GM18519 (cell line): ENCODE data around the gene CSN3.
"Not testable (repeated sequence)": the region's sequence is repeated elsewhere in the genome, so short reads cannot be mapped to it uniquely, and the experiment has no call there.

Source experiments
- ATAC-seq: cut with Tn5 transposase; IDR thresholded peaks from one replicate; pipeline ENCODE4 v1.9.1; 2021; ENCODE audit warnings: mild to moderate bottlenecking, moderate library complexity; ENCODE audit not compliant: unreplicated experiment, low FRiP score

The CSN3 gene, protein sequence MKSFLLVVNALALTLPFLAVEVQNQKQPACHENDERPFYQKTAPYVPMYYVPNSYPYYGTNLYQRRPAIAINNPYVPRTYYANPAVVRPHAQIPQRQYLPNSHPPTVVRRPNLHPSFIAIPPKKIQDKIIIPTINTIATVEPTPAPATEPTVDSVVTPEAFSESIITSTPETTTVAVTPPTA

DNA sequence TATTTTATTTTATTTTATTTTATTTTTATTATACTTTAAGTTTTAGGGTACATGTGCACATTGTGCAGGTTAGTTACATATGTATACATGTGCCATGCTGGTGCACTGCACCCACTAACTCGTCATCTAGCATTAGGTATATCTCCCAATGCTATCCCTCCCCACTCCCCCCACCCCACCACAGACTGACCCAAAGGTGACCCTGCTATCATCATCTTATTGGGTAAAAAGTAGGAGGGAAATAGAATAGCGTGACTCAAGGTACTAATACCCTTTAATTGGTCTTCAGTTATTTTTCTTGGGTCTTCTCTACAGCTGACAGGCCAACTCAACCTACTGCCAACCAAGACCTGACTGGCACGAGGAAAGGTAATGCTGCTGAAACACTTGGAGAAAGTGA, at the start of gene CSN3:
TSS of gene CSN3 (plus strand) at position 301 of the 400 bp plus-strand sequence. CDS start 2,223 bp downstream, outside the sequence.
- not testable (repeated sequence) for ATAC-seq

DNA sequence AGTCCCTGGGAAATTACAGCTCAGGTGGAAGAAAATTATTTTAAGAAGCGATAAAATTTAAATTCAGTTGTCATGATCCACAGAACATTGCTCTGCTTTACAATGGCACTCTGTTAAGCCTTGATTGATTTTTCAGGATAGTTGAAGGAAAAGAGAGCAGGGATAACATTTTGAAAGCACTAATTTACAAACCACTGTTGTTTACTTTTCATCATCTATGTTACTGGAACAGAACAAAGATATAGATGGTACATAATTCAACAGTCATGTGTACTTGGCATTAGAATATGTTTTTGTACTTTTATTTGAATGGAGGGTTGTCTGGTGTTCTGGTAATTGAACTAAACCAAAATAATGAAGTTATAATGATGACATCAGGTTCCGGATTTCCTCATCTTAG, 49.5 kb upstream of the CSN3 start:
- no peak for ATAC-seq

DNA sequence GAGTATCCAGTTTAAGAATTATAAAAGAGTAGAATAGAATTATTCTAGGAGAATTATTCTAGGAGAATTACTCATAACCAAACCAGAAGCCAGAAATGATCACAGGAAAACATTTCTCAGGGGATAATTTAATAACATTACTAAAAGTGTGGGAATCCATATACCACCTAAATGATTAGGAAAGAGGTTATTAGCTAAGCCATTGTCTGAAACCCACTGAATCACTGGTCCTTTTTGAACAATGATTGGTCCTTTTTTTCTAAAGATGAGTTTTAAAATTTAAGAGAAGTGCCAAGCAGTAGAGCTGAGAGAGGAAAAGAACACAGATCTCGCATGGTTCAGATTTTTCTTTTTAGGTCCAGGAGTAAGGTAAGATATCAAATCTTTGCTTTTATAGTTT, 47.0 kb upstream of the CSN3 start, which contains the start of gene ODAM:
TSS of gene ODAM (plus strand) at position 301 of the 400 bp plus-strand sequence. CDS start 819 bp downstream, outside the sequence.
- ATAC-seq: no peak

DNA sequence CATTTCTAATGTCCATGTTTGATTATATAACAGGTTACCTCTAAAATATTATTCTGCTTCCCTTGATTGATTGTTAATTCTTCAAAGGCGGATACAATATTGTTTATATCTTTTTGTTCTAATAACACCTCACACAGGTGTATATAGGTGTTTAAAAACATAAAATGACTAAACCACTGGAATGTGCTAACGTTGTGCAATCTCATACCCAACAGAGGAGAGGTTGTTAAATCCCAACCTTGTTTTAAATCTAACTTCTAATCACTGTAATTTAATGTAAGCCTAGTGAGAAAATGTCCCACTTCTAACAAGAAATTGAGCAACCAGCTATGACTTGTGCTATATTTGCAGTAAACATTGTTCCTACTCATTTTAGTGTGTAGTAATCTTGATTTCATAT, 45.5 kb upstream of the CSN3 start:
- ATAC-seq: no peak

DNA sequence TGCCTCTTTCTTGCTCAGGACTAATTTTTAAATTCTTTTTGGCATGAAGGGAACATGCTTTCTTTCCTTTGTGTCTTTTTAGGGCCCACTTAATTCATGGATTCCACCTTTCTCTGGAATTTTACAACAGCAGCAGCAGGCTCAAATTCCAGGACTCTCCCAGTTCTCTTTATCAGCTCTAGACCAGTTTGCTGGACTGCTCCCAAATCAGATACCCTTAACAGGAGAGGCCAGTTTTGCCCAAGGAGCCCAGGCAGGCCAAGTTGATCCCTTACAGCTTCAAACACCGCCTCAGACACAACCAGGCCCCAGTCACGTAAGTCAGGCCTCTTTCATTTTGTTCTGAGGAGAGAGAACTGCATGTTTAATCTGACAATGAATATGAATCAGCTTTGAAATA, 44.6 kb upstream of the CSN3 start:
- no peak for ATAC-seq

DNA sequence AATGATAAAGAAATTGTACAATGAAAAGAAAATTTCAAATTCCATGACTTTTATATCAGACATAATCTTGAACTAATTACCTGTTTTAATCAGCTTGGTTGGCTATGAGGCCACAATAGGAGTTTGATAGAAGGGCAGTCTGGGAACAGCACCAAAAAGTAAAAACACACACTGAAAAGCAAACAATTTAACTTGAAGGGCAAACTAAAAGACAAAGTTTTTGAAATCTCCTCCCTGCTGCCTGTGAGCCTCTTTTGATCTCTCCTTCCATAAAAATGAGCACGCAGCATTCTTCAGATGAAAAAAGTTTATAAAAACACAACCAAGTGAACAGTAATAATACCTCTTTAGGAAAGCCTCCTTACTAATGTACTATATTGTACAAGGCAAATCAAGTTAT, 38.8 kb upstream of the CSN3 start:
- no peak for ATAC-seq

DNA sequence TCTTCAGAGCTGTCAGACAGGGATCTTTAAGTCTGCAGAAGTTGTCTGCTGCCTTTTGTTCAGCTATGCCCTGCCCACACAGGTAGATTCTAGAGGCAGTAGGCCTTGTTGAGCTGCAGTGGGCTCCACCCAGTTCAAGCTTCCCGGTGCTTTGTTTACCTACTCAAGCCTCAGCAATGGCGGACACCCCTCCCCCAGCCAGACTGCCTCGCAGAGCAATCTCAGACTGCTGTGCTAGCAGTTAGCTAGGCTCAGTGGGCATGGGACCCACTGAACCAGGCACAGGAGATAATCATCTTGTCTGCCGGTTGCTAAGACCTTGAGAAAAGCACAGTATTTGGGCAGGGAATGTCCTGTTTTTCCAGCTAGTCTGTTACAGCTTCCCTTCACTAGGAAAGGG, 29.6 kb upstream of the CSN3 start:
- not testable (repeated sequence) for ATAC-seq

DNA sequence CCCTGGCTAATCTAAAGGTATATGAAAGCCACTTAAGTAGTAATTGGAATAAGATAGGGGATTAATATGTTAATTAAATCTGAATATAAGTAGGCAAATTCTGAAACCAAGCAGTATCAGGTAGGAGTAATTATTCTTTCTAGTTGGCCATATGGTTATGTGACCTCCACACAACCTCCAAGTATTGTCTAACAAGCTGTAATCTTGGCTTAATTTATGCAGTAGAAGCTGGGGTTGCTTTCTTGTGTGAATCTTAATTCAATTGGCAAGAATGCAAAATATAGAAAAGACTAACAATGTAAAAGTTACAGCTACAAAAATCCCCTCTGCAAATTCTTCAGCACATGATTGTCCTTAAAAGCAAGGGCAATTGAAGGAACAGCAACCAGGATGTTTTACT, 26.3 kb upstream of the CSN3 start:
- not testable (repeated sequence) for ATAC-seq

DNA sequence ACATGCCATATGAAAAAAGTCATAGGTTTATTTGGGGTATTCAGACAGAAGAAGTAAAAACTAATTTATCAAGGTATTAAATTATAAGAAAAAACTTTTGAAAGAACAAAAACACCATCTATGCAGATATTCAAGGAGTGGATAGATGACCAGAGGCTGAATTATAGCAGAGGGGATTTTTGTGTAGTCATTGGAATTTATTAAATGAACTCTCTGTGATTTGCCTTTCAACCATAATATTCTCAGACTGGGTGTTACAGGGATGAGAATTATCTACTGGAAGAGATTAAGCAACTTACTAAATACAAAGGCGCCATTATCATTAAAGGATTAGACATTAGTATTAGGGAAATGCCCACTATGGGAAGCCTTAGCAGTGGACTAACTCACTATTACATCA, 25.8 kb upstream of the CSN3 start:
- ATAC-seq: not testable (repeated sequence)

DNA sequence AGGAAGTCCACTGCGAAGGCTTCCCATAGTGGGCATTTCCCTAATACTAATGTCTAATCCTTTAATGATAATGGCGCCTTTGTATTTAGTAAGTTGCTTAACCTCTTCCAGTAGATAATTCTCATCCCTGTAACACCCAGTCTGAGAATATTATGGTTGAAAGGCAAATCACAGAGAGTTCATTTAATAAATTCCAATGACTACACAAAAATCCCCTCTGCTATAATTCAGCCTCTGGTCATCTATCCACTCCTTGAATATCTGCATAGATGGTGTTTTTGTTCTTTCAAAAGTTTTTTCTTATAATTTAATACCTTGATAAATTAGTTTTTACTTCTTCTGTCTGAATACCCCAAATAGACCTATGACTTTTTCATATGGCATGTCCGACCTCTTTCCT, 21.0 kb upstream of the CSN3 start:
- not testable (repeated sequence) for ATAC-seq

DNA sequence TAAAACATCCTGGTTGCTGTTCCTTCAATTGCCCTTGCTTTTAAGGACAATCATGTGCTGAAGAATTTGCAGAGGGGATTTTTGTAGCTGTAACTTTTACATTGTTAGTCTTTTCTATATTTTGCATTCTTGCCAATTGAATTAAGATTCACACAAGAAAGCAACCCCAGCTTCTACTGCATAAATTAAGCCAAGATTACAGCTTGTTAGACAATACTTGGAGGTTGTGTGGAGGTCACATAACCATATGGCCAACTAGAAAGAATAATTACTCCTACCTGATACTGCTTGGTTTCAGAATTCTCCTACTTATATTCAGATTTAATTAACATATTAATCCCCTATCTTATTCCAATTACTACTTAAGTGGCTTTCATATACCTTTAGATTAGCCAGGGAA, 20.6 kb upstream of the CSN3 start:
- not testable (repeated sequence) for ATAC-seq

DNA sequence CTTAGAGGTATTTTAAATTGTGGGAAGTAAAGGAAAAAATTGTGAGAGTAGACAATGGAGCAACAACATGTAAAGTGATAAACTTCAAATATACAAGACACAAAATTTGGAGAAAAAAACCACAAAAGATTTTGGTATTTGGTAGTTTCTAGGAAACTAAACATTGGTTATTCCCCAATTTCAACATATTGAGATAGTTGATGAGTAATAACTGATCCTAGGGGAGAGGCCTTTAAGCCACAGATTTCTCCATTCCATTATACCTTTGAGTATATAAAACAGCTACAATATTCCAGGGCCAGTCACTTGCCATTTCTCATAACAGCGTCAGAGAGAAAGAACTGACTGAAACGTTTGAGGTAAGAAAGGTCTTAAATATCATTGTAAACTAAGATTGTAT, 16.6 kb upstream of the CSN3 start, which contains the start of gene FDCSP:
TSS of gene FDCSP (plus strand) at position 301 of the 400 bp plus-strand sequence. CDS start 5,071 bp downstream, outside the sequence.
- no peak for ATAC-seq

DNA sequence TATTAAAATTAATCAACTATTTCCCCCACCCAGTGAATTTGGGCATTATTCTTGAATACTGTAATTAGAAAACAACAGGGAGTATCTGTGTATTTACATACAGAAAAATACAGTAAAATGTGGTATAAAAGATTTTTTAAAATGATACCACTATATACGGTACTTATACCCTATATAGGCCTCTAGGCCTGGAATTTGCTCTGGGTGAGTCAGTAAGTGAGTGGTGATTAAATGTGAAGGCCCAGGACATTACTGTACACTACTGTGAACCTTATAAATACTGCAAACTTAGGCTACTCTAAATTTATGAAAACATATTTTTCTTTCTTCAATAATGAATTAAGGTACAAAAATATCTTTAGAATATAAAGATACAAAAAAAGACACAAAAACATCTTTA, 6.3 kb upstream of the CSN3 start:
- ATAC-seq: no peak

DNA sequence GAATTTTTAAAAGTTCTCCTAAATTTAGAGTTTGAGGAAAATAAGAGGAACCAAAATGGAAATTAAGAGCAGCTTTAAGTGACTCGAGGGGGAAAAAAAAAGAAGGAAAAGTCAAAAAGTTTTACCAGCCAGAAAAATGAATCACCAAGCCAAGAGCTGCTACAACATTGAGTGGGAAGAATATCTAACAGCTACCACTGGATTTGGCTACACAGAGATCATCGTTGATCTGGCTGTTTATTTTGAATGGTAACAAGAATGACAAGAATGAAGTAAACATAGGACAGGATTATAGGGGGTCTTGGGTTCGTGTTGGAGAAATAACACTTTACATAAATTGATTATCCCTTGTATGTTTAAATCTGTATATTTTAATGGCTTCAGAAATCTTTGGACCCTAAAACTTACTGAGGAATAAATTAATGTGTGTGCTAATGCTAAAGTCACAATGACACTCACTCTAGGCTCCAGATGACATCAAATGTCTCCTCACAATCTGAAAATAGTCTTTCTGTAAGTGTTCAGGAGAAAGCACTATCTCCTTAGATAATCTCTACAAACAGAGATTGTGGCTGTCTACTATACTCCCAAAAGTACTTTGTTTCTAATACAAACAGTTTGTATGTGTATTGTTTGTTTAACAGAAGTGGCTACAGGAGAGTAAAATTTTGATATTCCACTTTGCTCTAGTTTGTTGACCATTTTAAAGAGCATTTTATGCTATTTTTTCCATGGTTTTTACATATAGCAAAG, 3.1 kb upstream of the CSN3 start:
- ATAC-seq: no peak

DNA sequence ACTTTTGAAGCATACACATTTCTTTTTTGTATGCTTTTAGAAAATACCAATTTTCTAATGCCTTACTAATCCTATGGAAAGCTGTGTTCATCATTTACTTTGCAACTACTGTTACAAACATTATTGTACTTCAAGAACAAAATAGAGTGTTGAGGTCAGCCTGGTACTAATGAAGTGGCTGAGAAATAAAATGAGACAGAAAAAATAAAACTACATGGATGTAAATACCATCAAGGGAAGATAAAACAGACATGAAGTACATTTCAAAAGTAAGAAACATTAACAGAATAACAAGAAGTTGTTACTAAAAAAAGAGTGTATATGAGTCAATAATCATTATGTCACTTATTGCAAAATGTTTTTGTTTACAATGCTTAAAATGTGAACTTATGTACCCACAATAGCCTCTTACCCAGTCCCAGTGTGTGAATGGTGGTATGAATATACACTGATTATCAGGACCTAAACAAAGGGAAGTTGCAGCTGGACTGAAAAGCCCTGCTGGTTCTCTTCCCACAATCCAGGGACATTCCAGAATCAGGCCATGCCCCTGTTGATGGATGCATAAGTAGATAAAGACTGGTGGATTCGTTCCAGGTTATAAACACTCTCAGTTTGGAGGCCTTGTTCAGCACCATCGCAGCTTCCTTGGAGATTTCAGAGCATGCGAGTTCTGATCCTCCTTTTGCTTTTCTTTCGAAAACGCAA, 2.4 kb upstream of the CSN3 start:
- ATAC-seq: no peak

DNA sequence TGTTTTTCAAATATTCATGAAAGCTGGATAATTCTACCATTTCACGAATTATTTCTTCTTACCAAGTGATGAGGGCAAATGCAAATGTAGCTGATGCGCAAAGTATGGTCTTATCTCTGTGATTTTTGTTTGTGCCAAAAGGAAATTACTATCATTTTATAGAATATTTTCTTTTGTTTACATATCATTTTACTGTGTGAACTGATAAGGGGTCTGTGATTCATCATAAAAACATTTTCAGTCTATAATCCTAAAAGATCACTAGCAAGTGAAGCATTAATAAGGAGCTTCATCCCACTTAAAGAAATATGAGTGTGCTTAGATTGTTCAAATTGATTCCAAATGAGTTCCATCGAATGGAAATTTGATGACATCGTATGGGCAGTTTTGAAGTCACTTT, 694 bp downstream of the CSN3 start:
- no peak for ATAC-seq

DNA sequence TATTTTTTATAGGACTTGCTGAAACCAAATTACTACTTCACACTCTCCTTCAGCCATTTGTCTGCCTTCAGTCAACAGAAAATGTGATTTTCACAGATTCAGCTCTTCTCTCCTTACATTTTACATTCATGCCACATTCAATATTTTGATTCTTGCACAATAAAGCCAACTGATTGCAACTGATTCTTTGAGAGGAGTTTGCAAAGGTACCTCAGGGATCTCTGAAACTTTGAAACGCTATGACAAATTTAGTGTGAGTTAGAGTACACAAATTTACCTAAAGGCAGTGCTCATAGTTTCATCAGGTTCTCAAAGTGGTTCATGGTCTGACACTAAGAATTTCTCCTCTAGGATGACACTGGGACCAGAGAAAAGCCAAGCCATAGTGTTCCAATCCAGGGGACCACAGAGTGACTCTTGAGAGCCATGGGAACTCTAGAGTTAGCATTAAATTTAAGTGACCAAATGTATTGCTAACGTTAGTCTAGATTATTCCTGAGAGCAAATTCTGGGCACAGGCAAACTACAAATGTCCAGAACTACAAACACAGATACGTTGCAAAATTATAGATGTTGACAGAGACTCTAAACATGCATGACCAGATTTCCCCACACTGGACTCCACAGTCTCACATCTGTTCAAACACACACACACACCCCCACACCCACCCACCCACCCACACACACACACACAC, 9.0 kb downstream of the CSN3 start:
- ATAC-seq: no peak

DNA sequence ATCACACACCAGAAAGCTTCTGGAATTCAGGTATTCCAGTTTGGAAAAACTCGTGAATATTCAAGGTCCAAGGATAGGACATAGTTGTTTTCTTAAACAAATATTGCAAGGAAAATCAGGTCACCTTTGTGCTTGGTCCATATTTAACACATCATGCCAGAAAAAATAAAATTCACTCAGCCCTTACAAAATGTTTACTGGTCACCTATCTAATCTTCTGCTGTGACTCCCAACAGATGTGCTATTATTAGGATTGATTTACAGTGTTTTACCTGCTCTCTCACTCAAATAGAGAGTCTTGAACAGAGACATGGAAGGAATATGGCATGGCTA, 9.5 kb downstream of the CSN3 start:
- ATAC-seq: no peak

DNA sequence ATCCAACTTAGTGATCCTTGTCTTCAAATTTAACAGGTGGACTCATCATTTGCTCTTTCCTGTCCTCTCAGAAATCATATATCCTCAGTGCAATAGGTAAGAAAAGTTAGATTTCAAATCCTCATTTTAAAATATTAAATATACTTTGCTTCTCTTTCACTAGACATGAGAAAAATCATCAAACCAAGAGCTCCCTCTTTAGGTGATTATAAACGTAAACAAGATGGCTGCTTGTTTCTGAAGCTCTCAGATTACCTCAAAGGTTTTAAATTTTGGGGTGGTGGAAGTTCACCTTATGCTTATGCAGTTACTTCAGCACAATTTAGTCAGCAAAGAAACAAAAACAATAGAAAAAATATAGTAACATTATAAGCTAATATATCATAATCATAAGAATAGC, 27.3 kb downstream of the CSN3 start:
- no peak for ATAC-seq

DNA sequence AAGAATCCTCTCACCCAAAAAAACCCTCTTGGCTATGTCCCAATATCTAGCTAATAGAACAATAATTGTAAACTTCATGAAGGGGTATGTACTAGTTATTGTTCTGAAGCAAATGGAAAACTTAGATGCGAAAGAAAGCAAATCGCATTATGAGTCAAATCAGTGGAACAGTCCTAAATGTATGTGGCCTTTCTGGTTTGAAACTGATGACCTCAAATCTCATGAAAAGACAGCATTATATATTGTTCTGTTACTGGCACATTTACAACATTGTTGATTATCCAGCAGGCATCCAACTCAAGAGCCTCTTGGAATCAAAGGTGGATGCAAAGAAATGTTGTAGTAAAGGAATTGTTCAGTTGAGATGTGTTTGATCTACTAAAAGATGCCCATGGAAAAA, 34.7 kb downstream of the CSN3 start:
- no peak for ATAC-seq

DNA sequence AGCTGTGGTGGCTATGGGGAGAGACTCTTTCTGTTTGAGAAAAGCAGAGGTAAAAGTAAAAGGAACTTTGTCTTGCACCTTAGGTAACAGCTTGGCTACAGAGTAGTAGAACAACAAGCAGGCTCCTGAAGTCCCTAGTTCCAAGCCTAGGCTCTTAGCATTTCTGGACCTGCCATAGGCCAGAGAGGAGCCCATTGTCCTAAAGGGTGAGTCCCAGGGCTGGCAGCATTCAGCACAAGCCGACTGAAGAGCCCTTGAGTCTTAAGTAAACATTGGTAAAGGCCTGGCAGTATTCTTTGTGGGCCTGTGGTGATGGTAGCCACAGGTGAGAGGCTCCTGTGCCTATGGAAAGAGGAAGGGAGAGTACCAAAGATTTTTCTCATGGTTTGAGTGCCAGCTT, 38.2 kb downstream of the CSN3 start:
- no peak for ATAC-seq
